ENCODE results near the gene GPR65. TPM values are rescaled to one million over a fixed set of nuclear protein-coding genes. Genes with fewer than 3 reads are reported as not detected.

The GPR65 gene
- total RNA-seq, 1 donor from 2014 or later = not detected

DNA sequence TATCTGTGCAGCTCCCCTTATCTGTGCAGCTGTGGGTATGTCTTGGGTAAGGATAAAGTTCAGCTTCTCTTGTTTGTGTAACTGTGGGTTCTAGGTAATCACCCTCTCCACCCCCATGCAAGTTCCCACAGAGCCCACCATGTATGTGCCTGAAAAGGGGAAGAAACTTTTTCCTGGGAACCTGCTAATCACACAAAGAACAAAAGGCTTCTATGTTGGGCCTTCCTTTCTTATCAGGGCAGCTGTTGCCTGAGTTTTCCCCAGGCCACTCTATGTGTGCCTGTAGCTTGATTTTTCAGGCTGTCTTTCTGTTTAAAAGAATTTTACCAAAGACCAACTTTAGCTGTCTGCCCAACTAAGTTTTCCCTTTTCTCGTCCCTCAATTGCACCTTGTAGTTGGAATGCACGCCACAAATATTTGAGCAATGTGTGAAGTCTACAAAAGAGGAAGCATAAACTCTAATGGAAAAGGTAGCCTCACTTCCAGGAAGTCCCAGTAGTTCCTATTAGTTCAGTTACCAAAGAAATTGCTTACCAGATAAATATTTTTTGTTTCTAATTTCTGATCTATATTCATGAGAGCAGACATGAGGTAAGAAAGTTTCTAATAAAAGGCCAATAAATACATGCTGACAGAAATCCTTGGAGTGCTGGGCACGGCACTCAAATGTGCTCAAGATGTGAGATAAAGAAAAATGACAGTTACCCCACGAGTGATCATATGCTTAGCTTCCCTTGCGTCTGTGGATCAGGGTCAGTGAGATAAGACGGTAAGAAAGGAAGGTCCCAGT is 9.2 kb upstream of the GPR65 start:
- DNase-seq = no peak
- Mint-ChIP-seq H3K4me1 (ENCODE audit: low read depth, unreplicated experiment) (peaks cover 7% of the 10 kb centered on the region), H3K27ac (ENCODE audit: unreplicated experiment) (no peak overlapping the region)

DNA sequence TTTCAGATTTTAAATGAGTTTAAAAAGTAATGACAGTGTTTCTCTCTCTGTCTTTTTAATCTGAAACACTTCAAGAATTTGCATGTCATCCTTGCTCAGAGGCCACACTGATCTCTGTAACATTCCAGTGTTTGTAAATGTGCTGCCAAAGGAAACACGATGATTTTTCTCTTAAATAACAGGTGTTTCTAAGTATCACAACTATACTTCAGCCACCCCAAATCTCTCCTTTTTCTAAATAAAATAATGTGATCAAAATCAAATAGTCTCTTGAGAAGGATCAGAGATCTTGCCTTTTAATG is 8.7 kb upstream of the GPR65 start:
- peaks cover 4% of the 10 kb centered on the region for H3K9me3 Mint-ChIP-seq (ENCODE audit: unreplicated experiment)
- no peak overlapping the region for H3K27ac Mint-ChIP-seq (ENCODE audit: unreplicated experiment)
- no peak for DNase-seq
- H3K27me3 Mint-ChIP-seq (ENCODE audit: unreplicated experiment) = peaks cover 10% of the 10 kb centered on the region
- no peak overlapping the region for H3K4me3 Mint-ChIP-seq (ENCODE audit: unreplicated experiment)
- TF ChIP-seq, protein P1, sequence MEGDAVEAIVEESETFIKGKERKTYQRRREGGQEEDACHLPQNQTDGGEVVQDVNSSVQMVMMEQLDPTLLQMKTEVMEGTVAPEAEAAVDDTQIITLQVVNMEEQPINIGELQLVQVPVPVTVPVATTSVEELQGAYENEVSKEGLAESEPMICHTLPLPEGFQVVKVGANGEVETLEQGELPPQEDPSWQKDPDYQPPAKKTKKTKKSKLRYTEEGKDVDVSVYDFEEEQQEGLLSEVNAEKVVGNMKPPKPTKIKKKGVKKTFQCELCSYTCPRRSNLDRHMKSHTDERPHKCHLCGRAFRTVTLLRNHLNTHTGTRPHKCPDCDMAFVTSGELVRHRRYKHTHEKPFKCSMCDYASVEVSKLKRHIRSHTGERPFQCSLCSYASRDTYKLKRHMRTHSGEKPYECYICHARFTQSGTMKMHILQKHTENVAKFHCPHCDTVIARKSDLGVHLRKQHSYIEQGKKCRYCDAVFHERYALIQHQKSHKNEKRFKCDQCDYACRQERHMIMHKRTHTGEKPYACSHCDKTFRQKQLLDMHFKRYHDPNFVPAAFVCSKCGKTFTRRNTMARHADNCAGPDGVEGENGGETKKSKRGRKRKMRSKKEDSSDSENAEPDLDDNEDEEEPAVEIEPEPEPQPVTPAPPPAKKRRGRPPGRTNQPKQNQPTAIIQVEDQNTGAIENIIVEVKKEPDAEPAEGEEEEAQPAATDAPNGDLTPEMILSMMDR (IDR thresholded peaks at IDR 0.05; ENCODE audit: partially characterized antibody, unreplicated experiment) = no peak
- no peaks in the 10 kb centered on the region for H3K36me3 Mint-ChIP-seq (ENCODE audit: unreplicated experiment)
- H3K4me1 Mint-ChIP-seq (ENCODE audit: low read depth, unreplicated experiment) = peaks cover 7% of the 10 kb centered on the region

More for the DNA sequence above, 9.2 kb upstream of the GPR65 start:
- Mint-ChIP-seq H3K4me3 (ENCODE audit: unreplicated experiment) (no peak overlapping the region), H3K36me3 (ENCODE audit: unreplicated experiment) (no peaks in the 10 kb centered on the region), H3K9me3 (ENCODE audit: unreplicated experiment) (peaks cover 4% of the 10 kb centered on the region), H3K27me3 (ENCODE audit: unreplicated experiment) (peaks cover 10% of the 10 kb centered on the region)
- TF ChIP-seq, protein P1 (IDR thresholded peaks at IDR 0.05; ENCODE audit: partially characterized antibody, unreplicated experiment) = no peak

DNA sequence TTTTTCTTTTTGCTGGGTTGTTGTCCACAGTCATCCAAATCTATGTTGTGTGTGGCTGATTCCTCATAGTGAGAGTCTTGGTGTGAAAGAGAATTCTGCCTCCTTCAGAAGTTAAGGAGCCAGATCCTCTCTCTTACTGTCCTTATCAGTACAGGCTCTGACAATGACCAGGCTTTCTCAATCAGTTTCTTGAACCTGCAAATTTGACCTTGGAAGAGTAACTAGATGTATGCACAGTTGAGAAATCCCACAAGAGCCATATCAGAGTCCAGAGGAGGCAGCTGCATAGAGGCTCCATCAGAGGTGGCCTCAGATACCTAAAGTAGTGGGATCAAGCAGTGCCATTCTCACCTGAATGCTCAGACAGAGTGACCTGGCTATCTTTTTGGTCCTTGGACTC is 6.5 kb upstream of the GPR65 start:
- TF ChIP-seq, protein P1 (IDR thresholded peaks at IDR 0.05; ENCODE audit: partially characterized antibody, unreplicated experiment) = no peak
- peaks cover 2% of the 10 kb centered on the region for H3K4me1 Mint-ChIP-seq (ENCODE audit: low read depth, unreplicated experiment)
- DNase-seq = no peak
- no peaks in the 10 kb centered on the region for H3K36me3 Mint-ChIP-seq (ENCODE audit: unreplicated experiment)
- H3K9me3 Mint-ChIP-seq (ENCODE audit: unreplicated experiment) = peaks cover 3% of the 10 kb centered on the region
- no peaks in the 10 kb centered on the region for H3K27me3 Mint-ChIP-seq (ENCODE audit: unreplicated experiment)
- H3K4me3 Mint-ChIP-seq (ENCODE audit: unreplicated experiment) = no peak overlapping the region
- H3K27ac Mint-ChIP-seq (ENCODE audit: unreplicated experiment) = no peak overlapping the region

DNA sequence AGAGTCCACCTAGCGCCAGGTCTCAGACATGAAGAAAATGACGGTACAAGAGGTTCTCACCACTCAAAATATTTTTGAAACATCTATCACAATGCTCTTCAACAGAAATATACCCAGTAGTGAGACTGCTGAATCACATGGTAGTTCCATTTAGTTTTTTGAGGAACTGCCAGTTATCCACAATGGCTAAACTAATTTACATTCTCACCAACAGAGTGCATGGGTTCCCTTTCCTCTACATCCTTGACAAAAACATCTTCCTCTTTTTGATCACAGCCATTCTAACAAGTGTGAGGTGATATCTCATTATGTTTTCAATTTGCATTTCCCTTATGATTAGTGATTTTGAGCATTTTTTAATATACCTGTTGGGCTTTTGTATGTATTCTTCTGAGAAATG is 5.7 kb upstream of the GPR65 start:
- Mint-ChIP-seq H3K27ac (ENCODE audit: unreplicated experiment) (no peak overlapping the region), H3K4me1 (ENCODE audit: low read depth, unreplicated experiment) (no peaks in the 10 kb centered on the region), H3K36me3 (ENCODE audit: unreplicated experiment) (no peaks in the 10 kb centered on the region), H3K9me3 (ENCODE audit: unreplicated experiment) (no peaks in the 10 kb centered on the region), H3K4me3 (ENCODE audit: unreplicated experiment) (no peak overlapping the region), H3K27me3 (ENCODE audit: unreplicated experiment) (no peaks in the 10 kb centered on the region)
- TF ChIP-seq, protein P1 (IDR thresholded peaks at IDR 0.05; ENCODE audit: partially characterized antibody, unreplicated experiment) = no peak
- no peak for DNase-seq

DNA sequence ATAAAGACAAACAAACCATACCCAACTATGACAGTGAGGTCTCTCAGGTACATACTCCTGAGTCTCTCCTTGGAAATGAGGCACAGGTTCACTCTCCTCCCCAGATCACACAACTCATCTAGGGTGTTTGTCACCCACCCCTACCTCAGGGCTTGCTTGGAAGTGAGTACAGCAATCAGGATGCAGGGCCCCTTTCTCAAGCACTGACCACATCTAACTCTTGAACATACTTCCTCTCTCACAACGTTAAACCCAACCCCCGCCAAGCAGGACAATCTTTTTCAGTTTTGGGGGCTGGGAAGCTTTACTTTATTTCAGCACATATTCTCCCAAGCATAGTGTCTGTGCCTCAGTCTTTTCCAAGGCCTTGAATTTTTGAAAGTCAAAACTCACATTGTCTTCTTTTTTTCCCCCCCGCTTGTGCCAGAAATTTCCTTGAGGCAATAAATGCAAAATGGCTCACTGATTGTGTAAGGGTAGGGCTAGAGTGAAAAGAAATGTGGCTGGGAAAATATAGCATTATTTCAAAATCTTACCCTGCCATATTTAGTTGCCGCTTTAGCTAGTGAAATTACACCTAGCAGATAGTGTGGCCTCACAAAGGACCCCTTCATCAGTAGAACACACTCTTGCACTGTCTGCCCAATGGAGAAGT is 2.4 kb upstream of the GPR65 start:
- Mint-ChIP-seq H3K4me1 (ENCODE audit: low read depth, unreplicated experiment) (no peaks in the 10 kb centered on the region), H3K27ac (ENCODE audit: unreplicated experiment) (no peak overlapping the region), H3K4me3 (ENCODE audit: unreplicated experiment) (no peak overlapping the region), H3K9me3 (ENCODE audit: unreplicated experiment) (no peaks in the 10 kb centered on the region), H3K36me3 (ENCODE audit: unreplicated experiment) (no peaks in the 10 kb centered on the region), H3K27me3 (ENCODE audit: unreplicated experiment) (no peaks in the 10 kb centered on the region)
- TF ChIP-seq, protein P1 (IDR thresholded peaks at IDR 0.05; ENCODE audit: partially characterized antibody, unreplicated experiment) = no peak
- DNase-seq = no peak
